Stimulated activated CD8-positive, alpha-beta memory T cell treated with anti-CD3 and anti-CD28 coated beads, Interleukin-15, amount 100 ng/mL, for 48 hours (primary cell): ENCODE data around the gene RRAGA.
"Not testable (repeated sequence)": the region's sequence is repeated elsewhere in the genome, so short reads cannot be mapped to it uniquely, and the experiment has no call there.

Experiments
- DNase-seq, 2 donors: peaks; one replicate each; pipeline ENCODE4 v3.0.0-alpha.2; 2020; ENCODE audit warnings: low read depth in 2 of 2

The RRAGA gene

DNA sequence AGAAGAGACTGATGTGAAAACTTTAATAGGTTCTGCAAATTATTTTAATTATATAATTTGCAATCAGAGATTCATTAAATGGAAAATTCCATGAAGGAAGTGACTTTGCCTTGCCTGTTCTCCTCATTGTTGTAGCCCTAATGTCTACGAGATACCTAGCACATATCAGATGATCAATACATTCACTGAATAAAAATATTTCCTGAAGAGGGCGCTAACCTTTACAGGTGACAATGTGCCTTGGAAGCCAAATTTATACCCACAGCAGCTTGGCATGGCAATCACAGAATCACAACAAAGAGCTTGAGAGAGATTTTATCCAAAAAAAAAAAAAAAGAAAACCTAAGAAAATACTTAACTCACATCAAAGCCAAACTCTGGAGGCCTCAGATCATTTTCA lies 36.1 kb downstream of the RRAGA start:
- no peak for DNase-seq

DNA sequence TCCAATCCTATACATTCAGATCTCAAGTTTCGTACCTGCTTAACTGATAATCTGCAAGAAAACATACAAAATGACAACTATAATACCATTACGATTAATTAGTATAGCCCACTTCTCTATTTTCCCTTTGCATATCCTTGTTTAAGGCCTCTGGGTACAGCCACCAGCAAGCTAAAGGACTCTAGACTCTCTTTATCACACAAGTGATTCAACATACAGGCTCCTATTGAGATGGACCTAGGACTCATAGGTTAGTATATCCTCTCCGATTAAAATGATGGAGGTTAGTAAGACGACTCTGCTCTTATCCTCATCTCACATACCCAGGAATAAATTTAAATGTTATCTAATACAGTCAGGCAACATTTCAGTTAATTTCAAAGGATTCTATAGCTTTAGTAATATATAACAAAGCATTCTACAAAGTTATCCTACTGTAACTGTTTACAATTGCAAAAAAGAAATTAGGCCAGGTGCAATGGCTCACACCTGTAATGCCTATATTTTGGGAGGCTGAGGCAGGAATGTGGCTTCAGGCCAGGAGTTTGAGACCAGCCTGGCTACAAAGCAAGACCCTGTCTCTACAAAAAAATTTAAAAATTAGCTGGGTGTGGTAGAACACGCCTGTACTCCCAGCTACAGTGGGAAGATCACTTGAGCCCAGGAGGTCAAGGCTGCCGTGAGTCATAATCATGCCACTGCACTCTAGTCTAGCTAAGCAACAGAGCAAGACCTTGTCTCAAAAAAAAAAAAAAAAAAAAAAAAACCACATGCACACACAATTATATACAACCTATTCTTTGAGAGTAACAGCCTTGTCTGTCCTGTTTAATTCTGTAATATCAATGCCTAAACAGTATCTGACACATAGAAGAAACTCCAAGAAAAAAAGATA lies 38.1 kb downstream of the RRAGA start:
- no peak for DNase-seq

DNA sequence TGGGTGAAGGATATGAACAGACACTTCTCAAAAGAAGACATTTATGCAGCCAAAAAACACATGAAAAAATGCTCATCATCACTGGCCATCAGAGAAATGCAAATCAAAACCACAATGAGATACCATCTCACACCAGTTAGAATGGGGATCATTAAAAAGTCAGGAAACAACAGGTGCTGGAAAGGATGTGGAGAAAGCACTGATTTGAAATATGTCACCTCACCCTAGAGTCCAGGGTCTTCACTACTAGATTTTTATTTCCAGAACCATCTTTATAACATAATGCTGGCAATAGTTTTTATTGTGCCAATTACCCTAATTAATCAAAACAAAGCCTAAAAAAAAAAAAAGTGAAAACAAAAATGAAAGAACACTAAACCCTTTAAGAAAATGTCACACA lies 48.2 kb downstream of the RRAGA start:
- DNase-seq: not testable (repeated sequence)
